Stimulated activated CD8-positive, alpha-beta memory T cell treated with anti-CD3 and anti-CD28 coated beads, Interleukin-4, amount 100 ng/mL, for 24 hours (primary cell): ENCODE data around the gene TBC1D2.
A peak's percentile ranks its signal among the peaks of the same experiment; 100 is the strongest.
"Not testable (repeated sequence)": the region's sequence is repeated elsewhere in the genome, so short reads cannot be mapped to it uniquely, and the experiment has no call there.

Experiments used
- DNase-seq: peaks from one replicate; pipeline ENCODE4 v3.0.0-alpha.2; 2020; ENCODE audit warnings: low read depth

Gene TBC1D2

GRCh38 chr9:98187926-98188325 is 67.5 kb downstream of the TBC1D2 start:
- no peak for DNase-seq

- DNase-seq: no peak
Measured at GRCh38 chr9:98186236-98186635, 69.2 kb downstream of the TBC1D2 start.

GRCh38 chr9:98185611-98186171 is 69.8 kb downstream of the TBC1D2 start:
- no peak for DNase-seq

- no peak for DNase-seq
Measured at GRCh38 chr9:98185021-98185567, 70.4 kb downstream of the TBC1D2 start.

GRCh38 chr9:98184326-98184725 is 71.1 kb downstream of the TBC1D2 start:
- no peak for DNase-seq

- no peak for DNase-seq
Measured at GRCh38 chr9:98182889-98183599, 72.4 kb downstream of the TBC1D2 start.

GRCh38 chr9:98182069-98182820 is 73.2 kb downstream of the TBC1D2 start:
- DNase-seq: no peak

- DNase-seq: no peak
Measured at GRCh38 chr9:98181746-98182068, 73.7 kb downstream of the TBC1D2 start.

- DNase-seq: no peak
Measured at GRCh38 chr9:98180996-98181395, 74.5 kb downstream of the TBC1D2 start.

GRCh38 chr9:98178874-98179850 is 76.3 kb downstream of the TBC1D2 start:
- no peak for DNase-seq

- no peak for DNase-seq
Measured at GRCh38 chr9:98176391-98177259, 78.8 kb downstream of the TBC1D2 start.

- DNase-seq: no peak
Measured at GRCh38 chr9:98175762-98176161, 79.7 kb downstream of the TBC1D2 start.

GRCh38 chr9:98175028-98175569 is 80.3 kb downstream of the TBC1D2 start:
- DNase-seq: no peak

GRCh38 chr9:98174502-98174918 is 80.9 kb downstream of the TBC1D2 start:
- not testable (repeated sequence) for DNase-seq

- DNase-seq: no peak
Measured at GRCh38 chr9:98173181-98173580, 82.3 kb downstream of the TBC1D2 start.

- DNase-seq: no peak
Measured at GRCh38 chr9:98172604-98173003, 82.8 kb downstream of the TBC1D2 start.

- no peak for DNase-seq
Measured at GRCh38 chr9:98171176-98171925, 84.1 kb downstream of the TBC1D2 start.

- peak; percentile 32 for DNase-seq
Measured at GRCh38 chr9:98168941-98169488, 86.4 kb downstream of the TBC1D2 start.

GRCh38 chr9:98168153-98168780 is 87.2 kb downstream of the TBC1D2 start:
- DNase-seq: no peak
